Central memory CD8-positive, alpha-beta T cell (primary cell): ENCODE data around the gene SLC36A4.
"Not testable (repeated sequence)": the region's sequence is repeated elsewhere in the genome, so short reads cannot be mapped to it uniquely, and the experiment has no call there.

ENCODE experiments used
- ATAC-seq: fragments of 150-1000 bp; cut with Tn5 transposase; replicated peaks from 2 replicates; pipeline ENCODE4 v1.10.0; 2022; ENCODE audit warnings: mild to moderate bottlenecking, moderate FRiP score, moderate number of reproducible peaks; ENCODE audit not compliant: poor library complexity, severe bottlenecking; ENCODE audit errors: extremely low read depth
- DNase-seq, 2 donors: peaks; one replicate each; pipeline ENCODE4 v3.0.0; 2021; ENCODE audit warnings: low spot score in 2 of 2
- H3K27ac Mint-ChIP-seq: one replicate; pipeline ENCODE4 v1.8.0; 2022; ENCODE audit warnings: low read depth, mild to moderate bottlenecking, moderate library complexity, mixed read lengths
- H3K27me3 Mint-ChIP-seq: one replicate; pipeline ENCODE4 v1.8.0; 2022; ENCODE audit warnings: mixed read lengths
- H3K36me3 Mint-ChIP-seq: one replicate; pipeline ENCODE4 v1.8.0; 2022; ENCODE audit warnings: mild to moderate bottlenecking, moderate library complexity, mixed read lengths; ENCODE audit not compliant: insufficient read depth
- H3K4me1 Mint-ChIP-seq: one replicate; pipeline ENCODE4 v1.8.0; 2022; ENCODE audit warnings: mixed read lengths
- H3K4me3 Mint-ChIP-seq: one replicate; pipeline ENCODE4 v1.8.0; 2022; ENCODE audit warnings: mild to moderate bottlenecking, moderate library complexity, mixed read lengths
- H3K9me3 Mint-ChIP-seq: one replicate; pipeline ENCODE4 v1.8.0; 2022; ENCODE audit warnings: mixed read lengths

The SLC36A4 gene

GRCh38 chr11:93197380-93198214 is at the start of gene SLC36A4:
SLC36A4 (minus strand) TSS chr11:93197991; CDS start chr11:93197832, 159 bp downstream.
- DNase-seq (peak; percentile 71 to 76), ATAC-seq (peak; percentile 91)
- H3K4me3 Mint-ChIP-seq: peak within 1 kb of the TSS; percentile 90
- peak within 1 kb of the TSS; percentile 94 for H3K27ac Mint-ChIP-seq
- peaks cover 8% of the 10 kb centered on the region for H3K4me1 Mint-ChIP-seq
- H3K9me3 Mint-ChIP-seq: no peaks in the 10 kb centered on the region
- H3K27me3 Mint-ChIP-seq: peaks cover 10% of the 10 kb centered on the region
- H3K36me3 Mint-ChIP-seq: peaks cover 14% of the 10 kb centered on the region

- H3K9me3 Mint-ChIP-seq, H3K27ac Mint-ChIP-seq, DNase-seq, H3K4me3 Mint-ChIP-seq, ATAC-seq, H3K36me3 Mint-ChIP-seq, H3K4me1 Mint-ChIP-seq: not testable (repeated sequence)
- H3K27me3 Mint-ChIP-seq: peaks cover 38% of the 10 kb centered on the region
Measured at GRCh38 chr11:93246790-93247189, 49.0 kb upstream of the SLC36A4 start.

DNA sequence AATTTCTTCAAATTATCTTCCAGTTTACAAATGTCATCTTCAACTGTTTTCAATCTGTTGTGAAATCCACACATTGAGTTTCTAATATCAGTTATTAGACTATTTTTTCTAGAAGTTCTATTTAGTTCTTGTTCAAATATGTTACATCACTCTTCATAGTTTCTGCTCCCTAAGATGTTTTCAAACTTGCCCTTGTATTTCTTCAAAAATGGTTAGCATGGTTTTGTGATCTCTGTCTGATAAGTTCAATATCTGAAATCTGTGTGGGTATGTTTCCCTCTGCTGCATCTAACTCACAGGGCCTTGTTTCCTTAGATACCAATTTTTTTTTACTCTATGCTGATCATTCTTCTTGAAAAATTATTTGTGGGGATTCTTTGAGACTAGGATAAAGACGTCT is 46.2 kb upstream of the SLC36A4 start:
- DNase-seq (no peak), ATAC-seq (no peak)
- H3K27ac Mint-ChIP-seq: no peak overlapping the region

GRCh38 chr11:93239966-93240365 is 42.2 kb upstream of the SLC36A4 start:
- Mint-ChIP-seq H3K4me1 (no peaks in the 10 kb centered on the region), H3K36me3 (peaks cover 1% of the 10 kb centered on the region), H3K9me3 (no peaks in the 10 kb centered on the region), H3K4me3 (no peak overlapping the region), H3K27me3 (peaks cover 65% of the 10 kb centered on the region), H3K27ac (no peak overlapping the region)
- ATAC-seq: no peak
- DNase-seq: no peak

More for the DNA sequence above, 46.2 kb upstream of the SLC36A4 start:
- Mint-ChIP-seq H3K4me3 (no peak overlapping the region), H3K4me1 (no peaks in the 10 kb centered on the region), H3K9me3 (no peaks in the 10 kb centered on the region), H3K27me3 (peaks cover 48% of the 10 kb centered on the region), H3K36me3 (peaks cover 1% of the 10 kb centered on the region)

- Mint-ChIP-seq H3K4me1 (no peaks in the 10 kb centered on the region), H3K27ac (no peak overlapping the region), H3K9me3 (no peaks in the 10 kb centered on the region), H3K4me3 (no peak overlapping the region), H3K36me3 (peaks cover 1% of the 10 kb centered on the region), H3K27me3 (peaks cover 54% of the 10 kb centered on the region)
- no peak for DNase-seq
- no peak for ATAC-seq
Measured at GRCh38 chr11:93238956-93239355, 41.2 kb upstream of the SLC36A4 start.

- Mint-ChIP-seq H3K9me3 (no peaks in the 10 kb centered on the region), H3K27ac (no peak overlapping the region), H3K4me1 (no peaks in the 10 kb centered on the region), H3K27me3 (peaks cover 52% of the 10 kb centered on the region), H3K36me3 (no peaks in the 10 kb centered on the region), H3K4me3 (no peak overlapping the region)
- ATAC-seq: no peak
- DNase-seq: no peak
Measured at GRCh38 chr11:93236741-93237675, 39.2 kb upstream of the SLC36A4 start.

DNA sequence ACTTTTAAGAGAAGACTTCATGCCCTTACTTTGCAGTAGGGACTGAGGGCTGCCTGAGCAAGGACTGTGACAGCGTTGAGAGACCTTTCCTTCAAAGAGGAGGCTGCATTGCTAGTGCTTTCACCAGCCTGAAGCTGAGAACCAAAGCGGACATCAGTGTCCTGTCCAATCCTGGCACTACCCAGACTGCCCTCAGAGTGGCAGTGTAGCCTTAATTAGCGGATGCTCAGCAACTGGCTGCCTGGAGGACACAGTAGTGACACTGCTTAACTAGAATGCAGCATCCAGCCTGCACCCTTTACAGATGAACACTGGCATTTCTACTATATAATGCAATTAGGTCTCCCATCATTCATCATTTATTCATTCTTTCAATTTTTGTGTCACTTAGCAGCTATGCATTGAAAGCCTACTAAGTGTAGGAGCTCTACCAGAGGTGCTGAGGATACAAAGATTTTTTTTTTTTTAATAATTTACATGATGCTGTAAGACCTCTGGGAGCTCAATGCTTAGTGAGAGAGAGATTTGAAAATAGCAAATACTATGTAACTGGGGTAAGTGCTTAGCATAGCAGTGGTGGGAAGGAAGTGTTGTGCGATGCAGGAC is 36.9 kb upstream of the SLC36A4 start:
- peak; percentile 17 to 21 for DNase-seq
- H3K36me3 Mint-ChIP-seq: no peaks in the 10 kb centered on the region
- H3K4me1 Mint-ChIP-seq: no peaks in the 10 kb centered on the region
- peak; percentile 66 for ATAC-seq
- H3K27ac Mint-ChIP-seq: no peak overlapping the region
- H3K4me3 Mint-ChIP-seq: no peak overlapping the region
- H3K27me3 Mint-ChIP-seq: peaks cover 46% of the 10 kb centered on the region
- no peaks in the 10 kb centered on the region for H3K9me3 Mint-ChIP-seq

- peaks cover 16% of the 10 kb centered on the region for H3K27me3 Mint-ChIP-seq
- H3K27ac Mint-ChIP-seq: no peak overlapping the region
- no peak overlapping the region for H3K4me3 Mint-ChIP-seq
- H3K9me3 Mint-ChIP-seq: no peaks in the 10 kb centered on the region
- ATAC-seq (no peak), DNase-seq (no peak)
- no peaks in the 10 kb centered on the region for H3K4me1 Mint-ChIP-seq
- H3K36me3 Mint-ChIP-seq: no peaks in the 10 kb centered on the region
Measured at GRCh38 chr11:93229876-93230275, 32.1 kb upstream of the SLC36A4 start.

DNA sequence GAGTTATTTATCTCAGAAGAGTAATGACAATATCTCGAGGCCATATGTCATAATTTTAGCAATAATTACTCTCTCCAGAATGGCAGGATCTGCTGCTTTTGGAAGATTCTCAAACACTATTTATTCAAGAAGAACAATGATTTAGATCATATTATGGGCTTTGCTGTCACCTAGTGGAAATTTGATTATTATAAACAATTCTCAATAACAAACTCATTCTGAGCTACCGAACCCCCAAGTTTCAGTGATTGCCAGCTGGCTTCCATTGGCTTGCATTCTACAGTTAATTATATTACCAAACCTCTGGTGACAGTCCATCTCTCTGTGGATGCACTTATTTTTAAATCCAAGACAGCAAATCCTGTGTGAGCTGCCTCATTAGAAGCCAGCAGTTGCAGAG is 27.9 kb upstream of the SLC36A4 start:
- ATAC-seq (no peak), DNase-seq (no peak)

DNA sequence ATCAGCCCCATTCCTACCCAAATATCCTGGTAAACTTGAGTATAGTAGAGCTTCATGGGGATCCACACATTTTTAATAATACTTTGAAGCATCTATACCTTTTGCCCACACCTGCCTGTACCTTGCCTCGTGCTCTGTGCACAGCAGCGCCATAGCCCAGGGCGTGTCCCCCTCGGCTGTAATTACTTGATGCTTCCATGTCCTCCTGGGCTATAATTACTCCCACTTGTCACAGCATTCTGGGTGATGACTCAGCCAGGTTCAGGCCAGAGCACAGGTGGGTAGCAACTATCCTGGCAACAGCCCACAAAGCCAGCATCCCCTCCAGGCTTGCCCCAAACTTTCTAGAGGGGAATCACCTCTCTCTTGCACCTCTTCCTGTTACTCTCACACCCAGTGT is 23.7 kb upstream of the SLC36A4 start:
- Mint-ChIP-seq H3K4me3 (no peak overlapping the region), H3K27ac (no peak overlapping the region), H3K9me3 (no peaks in the 10 kb centered on the region), H3K4me1 (no peaks in the 10 kb centered on the region), H3K36me3 (no peaks in the 10 kb centered on the region), H3K27me3 (peaks cover 38% of the 10 kb centered on the region)
- no peak for DNase-seq
- no peak for ATAC-seq

More for the DNA sequence above, 27.9 kb upstream of the SLC36A4 start:
- H3K4me1 Mint-ChIP-seq: no peaks in the 10 kb centered on the region
- peaks cover 12% of the 10 kb centered on the region for H3K27me3 Mint-ChIP-seq
- no peak overlapping the region for H3K27ac Mint-ChIP-seq
- H3K9me3 Mint-ChIP-seq: no peaks in the 10 kb centered on the region
- H3K4me3 Mint-ChIP-seq: no peak overlapping the region
- no peaks in the 10 kb centered on the region for H3K36me3 Mint-ChIP-seq

DNA sequence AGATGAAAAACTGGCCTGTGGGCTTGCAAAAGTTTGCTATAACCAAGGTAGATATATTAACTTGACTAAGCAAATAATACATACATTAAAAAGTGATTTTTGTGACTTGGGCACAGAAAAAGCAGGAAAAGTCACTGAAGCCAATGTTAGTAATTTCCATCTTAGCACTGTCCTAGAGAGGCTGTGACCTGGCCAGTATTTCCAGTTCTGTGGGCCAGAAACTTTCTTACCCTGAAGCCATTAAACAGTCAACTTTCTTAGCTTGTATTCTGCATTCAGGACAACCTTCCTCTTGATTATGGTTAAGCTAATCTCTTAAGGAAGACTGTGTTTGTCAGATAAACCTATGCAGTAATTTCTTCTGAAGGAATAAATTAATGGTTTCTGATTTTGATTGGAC is 22.3 kb upstream of the SLC36A4 start:
- no peak for DNase-seq
- ATAC-seq: no peak
- no peaks in the 10 kb centered on the region for H3K36me3 Mint-ChIP-seq
- H3K4me1 Mint-ChIP-seq: no peaks in the 10 kb centered on the region
- no peak overlapping the region for H3K4me3 Mint-ChIP-seq
- H3K27me3 Mint-ChIP-seq: peaks cover 38% of the 10 kb centered on the region
- H3K9me3 Mint-ChIP-seq: no peaks in the 10 kb centered on the region
- no peak overlapping the region for H3K27ac Mint-ChIP-seq

- H3K27ac Mint-ChIP-seq: no peak overlapping the region
- H3K4me1 Mint-ChIP-seq: no peaks in the 10 kb centered on the region
- peaks cover 38% of the 10 kb centered on the region for H3K27me3 Mint-ChIP-seq
- H3K36me3 Mint-ChIP-seq: no peaks in the 10 kb centered on the region
- DNase-seq (no peak), ATAC-seq (no peak)
- no peak overlapping the region for H3K4me3 Mint-ChIP-seq
- no peaks in the 10 kb centered on the region for H3K9me3 Mint-ChIP-seq
Measured at GRCh38 chr11:93219440-93219839, 21.6 kb upstream of the SLC36A4 start.
